Loucy (cell line): Measurements from ENCODE around the gene PAN3.

ENCODE experiments used
- H2AFZ ChIP-seq: fragments of 200-600 bp; sonication (generic); 2 replicates; pipeline ENCODE4 v1.6.0; 2016; ENCODE audit warnings: antibody characterized with exemption, mild to moderate bottlenecking, low read length, moderate library complexity
- H3F3A ChIP-seq: fragments of 200-600 bp; 2 replicates; pipeline ENCODE4 v1.6.0; 2016; ENCODE audit warnings: antibody characterized with exemption, low read depth, mild to moderate bottlenecking
- H3K27me3 ChIP-seq: fragments of 200-600 bp; sonication (generic); 2 replicates; pipeline ENCODE4 v1.6.1; 2014; ENCODE audit warnings: low read length, mild to moderate bottlenecking; ENCODE audit not compliant: insufficient read depth, poor library complexity, severe bottlenecking
- H3K36me3 ChIP-seq: fragments of 200-600 bp; sonication (generic); 2 replicates; pipeline ENCODE4 v1.6.1; 2016; ENCODE audit warnings: low read length; ENCODE audit not compliant: insufficient read depth
- H3K4me1 ChIP-seq: fragments of 200-600 bp; sonication (generic); 2 replicates; pipeline ENCODE4 v1.5.1; 2014; ENCODE audit warnings: low read length, mild to moderate bottlenecking; ENCODE audit not compliant: insufficient read depth, poor library complexity, severe bottlenecking
- H3K4me2 ChIP-seq: fragments of 200-600 bp; sonication (generic); 2 replicates; pipeline ENCODE4 v1.6.0; 2014; ENCODE audit warnings: antibody characterized with exemption, low read length, low read depth, mild to moderate bottlenecking; ENCODE audit not compliant: poor library complexity, severe bottlenecking
- H3K4me3 ChIP-seq: fragments of 200-600 bp; sonication (generic); 2 replicates; pipeline ENCODE4 v1.5.1; 2014; ENCODE audit warnings: low read length, mild to moderate bottlenecking, mixed read lengths; ENCODE audit not compliant: poor library complexity, severe bottlenecking
- H3K79me2 ChIP-seq: fragments of 200-600 bp; sonication (generic); 2 replicates; pipeline ENCODE4 v1.6.1; 2014; ENCODE audit warnings: low read length; ENCODE audit not compliant: insufficient read depth
- H3K9ac ChIP-seq: fragments of 200-600 bp; sonication (generic); 2 replicates; pipeline ENCODE4 v1.6.0; 2014; ENCODE audit warnings: mild to moderate bottlenecking, low read depth, low read length, moderate library complexity; ENCODE audit not compliant: poor library complexity, severe bottlenecking
- H3K9me2 ChIP-seq: fragments of 200-600 bp; sonication (generic); replicated peaks from 2 replicates; pipeline ENCODE4 v1.6.1; 2016; ENCODE audit warnings: low read depth, low read length, mixed read lengths
- H3K9me3 ChIP-seq: fragments of 200-600 bp; sonication (generic); 2 replicates; pipeline ENCODE4 v1.6.1; 2014; ENCODE audit warnings: mild to moderate bottlenecking, antibody characterized with exemption, low read length, low read depth; ENCODE audit not compliant: insufficient read depth
- H4K20me1 ChIP-seq: fragments of 200-600 bp; sonication (generic); 2 replicates; pipeline ENCODE4 v1.6.0; 2014; ENCODE audit warnings: antibody characterized with exemption, low read length, mild to moderate bottlenecking; ENCODE audit not compliant: insufficient read depth, poor library complexity, severe bottlenecking
- EZH2phosphoT487 ChIP-seq: fragments of 200-600 bp; IDR thresholded peaks from 2 replicates; pipeline ENCODE4 v1.6.1; 2018; ENCODE audit warnings: antibody characterized with exemption, mild to moderate bottlenecking, moderate library complexity, borderline replicate concordance
- TF ChIP-seq, protein P1 (sequence below): fragments of 200-600 bp; sonication (generic); conservative IDR thresholded peaks from 2 replicates; pipeline ENCODE4 v1.5.1; 2014; ENCODE audit warnings: mild to moderate bottlenecking, antibody characterized with exemption, low read length

PAN3 gene

DNA sequence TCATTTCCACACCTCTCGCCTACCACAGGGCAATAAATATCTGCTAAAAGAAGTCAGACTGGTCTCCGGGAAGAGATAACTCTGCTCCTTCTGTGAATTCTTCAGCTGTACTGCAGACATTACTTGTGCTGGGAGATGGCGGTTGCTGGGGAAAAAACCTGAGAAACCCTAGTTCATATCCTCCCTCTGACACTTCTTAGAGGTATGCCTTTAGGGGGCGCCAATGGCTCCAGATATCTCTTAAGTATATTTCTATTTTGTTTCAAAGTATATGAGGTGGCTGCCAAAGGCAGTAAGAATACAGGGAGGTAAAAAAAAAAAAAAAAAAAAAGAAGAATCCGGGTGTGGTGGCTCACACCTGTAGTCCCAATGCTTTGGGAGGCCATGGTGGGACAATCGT lies 175.2 kb downstream of the PAN3 start:
- Histone ChIP-seq H3K4me3 (no peak overlapping the region), H3K36me3 (peaks cover 3% of the 10 kb centered on the region; the same call in 1 of the 2 replicates), H3F3A (no peaks in the 10 kb centered on the region), H3K4me1 (peaks cover 5% of the 10 kb centered on the region), H2AFZ (no peak overlapping the region), H3K79me2 (no peaks in the 10 kb centered on the region), H3K9me3 (no peaks in the 10 kb centered on the region), H3K9me2 (no peaks in the 10 kb centered on the region), H3K4me2 (no peak overlapping the region), H3K9ac (no peak overlapping the region), H3K27me3 (no peaks in the 10 kb centered on the region), H4K20me1 (no peaks in the 10 kb centered on the region)
- TF ChIP-seq, protein P1, sequence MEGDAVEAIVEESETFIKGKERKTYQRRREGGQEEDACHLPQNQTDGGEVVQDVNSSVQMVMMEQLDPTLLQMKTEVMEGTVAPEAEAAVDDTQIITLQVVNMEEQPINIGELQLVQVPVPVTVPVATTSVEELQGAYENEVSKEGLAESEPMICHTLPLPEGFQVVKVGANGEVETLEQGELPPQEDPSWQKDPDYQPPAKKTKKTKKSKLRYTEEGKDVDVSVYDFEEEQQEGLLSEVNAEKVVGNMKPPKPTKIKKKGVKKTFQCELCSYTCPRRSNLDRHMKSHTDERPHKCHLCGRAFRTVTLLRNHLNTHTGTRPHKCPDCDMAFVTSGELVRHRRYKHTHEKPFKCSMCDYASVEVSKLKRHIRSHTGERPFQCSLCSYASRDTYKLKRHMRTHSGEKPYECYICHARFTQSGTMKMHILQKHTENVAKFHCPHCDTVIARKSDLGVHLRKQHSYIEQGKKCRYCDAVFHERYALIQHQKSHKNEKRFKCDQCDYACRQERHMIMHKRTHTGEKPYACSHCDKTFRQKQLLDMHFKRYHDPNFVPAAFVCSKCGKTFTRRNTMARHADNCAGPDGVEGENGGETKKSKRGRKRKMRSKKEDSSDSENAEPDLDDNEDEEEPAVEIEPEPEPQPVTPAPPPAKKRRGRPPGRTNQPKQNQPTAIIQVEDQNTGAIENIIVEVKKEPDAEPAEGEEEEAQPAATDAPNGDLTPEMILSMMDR, result peak; percentile 68
- TF ChIP-seq EZH2phosphoT487, result no peak

DNA sequence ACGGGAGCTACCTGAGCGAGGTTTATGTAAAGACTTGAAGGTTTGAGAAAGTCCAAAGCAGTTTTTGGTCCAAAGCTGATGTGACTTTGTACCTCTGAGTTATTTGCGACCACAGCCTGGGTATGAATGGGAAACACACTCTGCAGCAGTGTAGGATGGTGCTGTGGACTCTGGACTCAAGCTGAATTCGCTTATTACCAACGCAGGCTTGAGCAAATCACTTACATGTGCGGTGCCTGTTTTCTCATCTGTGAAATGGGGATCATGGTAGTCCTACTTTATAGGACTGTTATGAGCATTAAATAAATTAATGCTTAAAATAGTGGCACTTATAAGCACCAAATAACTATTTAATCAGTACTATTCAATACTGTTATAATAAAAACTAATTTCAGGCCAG lies 176.5 kb downstream of the PAN3 start:
- Histone ChIP-seq H3K9me3 (no peaks in the 10 kb centered on the region), H3K4me3 (no peak overlapping the region), H3K4me1 (peaks cover 5% of the 10 kb centered on the region), H3K9ac (no peak overlapping the region), H3K27me3 (no peaks in the 10 kb centered on the region), H3K79me2 (no peaks in the 10 kb centered on the region), H3K36me3 (0 out of 2 replicates have a peak, but pooled peaks cover 3% of the 10 kb centered on the region), H2AFZ (no peak overlapping the region), H3K4me2 (no peak overlapping the region), H3F3A (no peaks in the 10 kb centered on the region), H4K20me1 (no peaks in the 10 kb centered on the region), H3K9me2 (no peaks in the 10 kb centered on the region)
- TF ChIP-seq, protein P1, result no peak

DNA sequence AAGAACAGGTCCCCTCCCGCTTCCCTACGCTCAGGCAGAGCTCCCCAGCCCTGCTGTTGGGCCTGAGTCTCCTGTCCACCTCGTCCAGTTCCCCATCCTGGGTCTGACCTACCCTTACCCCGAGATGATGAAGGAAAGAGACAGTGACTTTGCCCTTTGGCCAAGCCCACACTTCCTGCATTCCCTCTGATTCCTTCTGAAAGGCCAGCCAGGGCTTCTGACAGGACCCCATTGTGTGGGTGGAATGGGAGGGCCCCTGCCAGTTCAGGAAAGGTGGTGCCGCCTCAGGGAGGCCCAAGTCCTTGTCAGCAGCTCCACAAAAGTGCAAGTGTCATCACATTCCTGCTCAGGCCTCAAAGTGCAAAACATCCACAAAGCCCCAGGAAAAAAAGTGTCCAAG lies 177.8 kb downstream of the PAN3 start:
- Histone ChIP-seq H3K27me3 (no peaks in the 10 kb centered on the region), H3K36me3 (0 out of 2 replicates have a peak, but pooled peaks cover 3% of the 10 kb centered on the region), H4K20me1 (no peaks in the 10 kb centered on the region), H2AFZ (no peak overlapping the region), H3K4me2 (no peak overlapping the region), H3K4me1 (peaks cover 5% of the 10 kb centered on the region), H3K79me2 (no peaks in the 10 kb centered on the region), H3K9me3 (no peaks in the 10 kb centered on the region), H3K9ac (no peak overlapping the region), H3K4me3 (no peak overlapping the region), H3K9me2 (no peaks in the 10 kb centered on the region), H3F3A (no peaks in the 10 kb centered on the region)
- TF ChIP-seq, protein P1, result no peak
- no peak for TF ChIP-seq EZH2phosphoT487
